Measurements from ENCODE around the gene SNRPE.

DNA sequence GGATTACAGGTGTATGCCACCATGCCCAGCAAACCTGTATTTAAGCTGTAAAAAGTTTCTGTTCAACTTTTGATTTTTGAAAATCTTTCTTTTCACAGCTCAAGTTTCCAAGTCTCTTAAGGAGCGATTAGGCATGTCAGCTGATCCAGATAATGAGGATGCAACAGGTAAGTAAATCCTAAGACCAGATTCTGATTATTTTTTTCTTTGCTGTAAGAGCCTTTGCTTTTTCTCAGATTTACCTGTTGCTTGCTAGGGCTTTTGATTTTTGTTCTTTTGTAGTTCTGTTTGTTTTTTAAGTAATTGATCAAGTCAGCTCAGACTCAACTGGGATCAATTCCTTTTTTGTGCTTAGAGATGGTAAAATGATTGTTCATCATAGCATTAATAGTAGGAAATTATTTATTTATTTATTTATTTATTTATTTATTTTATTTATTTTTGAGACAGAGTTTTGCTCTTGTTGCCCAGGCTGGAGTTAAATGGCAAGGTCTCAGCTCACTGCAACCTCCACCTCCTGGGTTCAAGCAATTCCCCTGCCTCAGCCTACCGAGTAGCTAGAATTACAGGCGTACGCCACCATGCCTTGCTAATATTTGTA, 21.1 kb upstream of the SNRPE start:
- TF ChIP-seq, protein P1, sequence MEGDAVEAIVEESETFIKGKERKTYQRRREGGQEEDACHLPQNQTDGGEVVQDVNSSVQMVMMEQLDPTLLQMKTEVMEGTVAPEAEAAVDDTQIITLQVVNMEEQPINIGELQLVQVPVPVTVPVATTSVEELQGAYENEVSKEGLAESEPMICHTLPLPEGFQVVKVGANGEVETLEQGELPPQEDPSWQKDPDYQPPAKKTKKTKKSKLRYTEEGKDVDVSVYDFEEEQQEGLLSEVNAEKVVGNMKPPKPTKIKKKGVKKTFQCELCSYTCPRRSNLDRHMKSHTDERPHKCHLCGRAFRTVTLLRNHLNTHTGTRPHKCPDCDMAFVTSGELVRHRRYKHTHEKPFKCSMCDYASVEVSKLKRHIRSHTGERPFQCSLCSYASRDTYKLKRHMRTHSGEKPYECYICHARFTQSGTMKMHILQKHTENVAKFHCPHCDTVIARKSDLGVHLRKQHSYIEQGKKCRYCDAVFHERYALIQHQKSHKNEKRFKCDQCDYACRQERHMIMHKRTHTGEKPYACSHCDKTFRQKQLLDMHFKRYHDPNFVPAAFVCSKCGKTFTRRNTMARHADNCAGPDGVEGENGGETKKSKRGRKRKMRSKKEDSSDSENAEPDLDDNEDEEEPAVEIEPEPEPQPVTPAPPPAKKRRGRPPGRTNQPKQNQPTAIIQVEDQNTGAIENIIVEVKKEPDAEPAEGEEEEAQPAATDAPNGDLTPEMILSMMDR (IDR thresholded peaks at IDR 0.05; ENCODE audit: extremely low read depth in 1 of 2, insufficient read depth in 1 of 2, low read depth in 1 of 2, low read length in 2 of 2): no peak
- TF ChIP-seq POLR2A (IDR thresholded peaks at IDR 0.05; ENCODE audit: low read depth, low read length): no peak
- no peak for TF ChIP-seq POLR2AphosphoS5 (IDR thresholded peaks at IDR 0.05; ENCODE audit: insufficient read depth, low read depth, low read length)
